HEK293T (cell line): Measurements from ENCODE around the gene FUT2.
A peak's percentile ranks its signal among the peaks of the same experiment; 100 is the strongest.
"Not testable (repeated sequence)": the region's sequence is repeated elsewhere in the genome, so short reads cannot be mapped to it uniquely, and the experiment has no call there.

ENCODE experiments used
- CTCF ChIA-PET: fragments of 350-600 bp; formaldehyde crosslinking; extraction: SDS; loops from one replicate; lab custom pipeline; 2021; ENCODE audit warnings: antibody characterized with exemption, inconsistent platforms; lab: Yijun Ruan, JAX
- POLR2A ChIA-PET: fragments of 350-600 bp; formaldehyde crosslinking; extraction: SDS; loops from one replicate; lab custom pipeline; 2020; ENCODE audit warnings: antibody characterized with exemption, inconsistent platforms; lab: Yijun Ruan, JAX
- DNase-seq: peaks from one replicate; pipeline ENCODE4 v3.0.0; 2012; ENCODE audit warnings: mixed read lengths; ENCODE audit errors: extremely low spot score
- ARNT ChIP-seq: fragments of 450-650 bp; IDR thresholded peaks from 2 replicates; pipeline ENCODE4 v1.6.1; 2017; ENCODE audit warnings: mild to moderate bottlenecking
- BHLHE40 ChIP-seq: fragments of 450-650 bp; IDR thresholded peaks from 2 replicates; pipeline ENCODE4 v1.6.1; 2016; ENCODE audit warnings: mild to moderate bottlenecking, moderate library complexity, borderline replicate concordance
- CTBP1 ChIP-seq: fragments of 450-650 bp; IDR thresholded peaks from 2 replicates; pipeline ENCODE4 v1.6.1; 2016; ENCODE audit warnings: borderline replicate concordance
- ELF4 ChIP-seq: fragments of 450-650 bp; IDR thresholded peaks from 2 replicates; pipeline ENCODE4 v1.6.1; 2017; ENCODE audit warnings: antibody characterized with exemption
- FOXA1 ChIP-seq: fragments of 450-650 bp; IDR thresholded peaks from 2 replicates; pipeline ENCODE4 v1.6.1; 2016; ENCODE audit warnings: mild to moderate bottlenecking
- FOXK2 ChIP-seq: fragments of 450-650 bp; IDR thresholded peaks from 2 replicates; pipeline ENCODE4 v1.6.1; 2016; ENCODE audit warnings: mild to moderate bottlenecking
- FOXM1 ChIP-seq: fragments of 450-650 bp; IDR thresholded peaks from 2 replicates; pipeline ENCODE4 v1.6.1; 2017; ENCODE audit warnings: mild to moderate bottlenecking, borderline replicate concordance
- HDGF ChIP-seq: fragments of 450-650 bp; IDR thresholded peaks from 2 replicates; pipeline ENCODE4 v1.6.1; 2017; ENCODE audit warnings: antibody characterized with exemption, borderline replicate concordance
- L3MBTL2 ChIP-seq: fragments of 450-650 bp; conservative IDR thresholded peaks from 2 replicates; pipeline ENCODE4 v1.6.1; 2016; ENCODE audit warnings: mild to moderate bottlenecking
- LEF1 ChIP-seq: fragments of 450-650 bp; IDR thresholded peaks from 2 replicates; pipeline ENCODE4 v1.6.1; 2017; ENCODE audit warnings: mild to moderate bottlenecking, borderline replicate concordance
- SP1 ChIP-seq: fragments of 450-650 bp; IDR thresholded peaks from 2 replicates; pipeline ENCODE4 v1.6.1; 2017
- SUZ12 ChIP-seq: fragments of 450-650 bp; IDR thresholded peaks from 2 replicates; pipeline ENCODE4 v1.6.1; 2016; ENCODE audit warnings: mild to moderate bottlenecking
- TARDBP ChIP-seq: fragments of 450-650 bp; IDR thresholded peaks from 2 replicates; pipeline ENCODE4 v1.6.1; 2016
- ZNF384 ChIP-seq: fragments of 450-650 bp; IDR thresholded peaks from 2 replicates; pipeline ENCODE4 v1.6.1; 2016
- TF ChIP-seq, protein P1 (sequence below): fragments of 450-650 bp; IDR thresholded peaks from 2 replicates; pipeline ENCODE4 v1.6.1; 2016

FUT2 gene

DNA sequence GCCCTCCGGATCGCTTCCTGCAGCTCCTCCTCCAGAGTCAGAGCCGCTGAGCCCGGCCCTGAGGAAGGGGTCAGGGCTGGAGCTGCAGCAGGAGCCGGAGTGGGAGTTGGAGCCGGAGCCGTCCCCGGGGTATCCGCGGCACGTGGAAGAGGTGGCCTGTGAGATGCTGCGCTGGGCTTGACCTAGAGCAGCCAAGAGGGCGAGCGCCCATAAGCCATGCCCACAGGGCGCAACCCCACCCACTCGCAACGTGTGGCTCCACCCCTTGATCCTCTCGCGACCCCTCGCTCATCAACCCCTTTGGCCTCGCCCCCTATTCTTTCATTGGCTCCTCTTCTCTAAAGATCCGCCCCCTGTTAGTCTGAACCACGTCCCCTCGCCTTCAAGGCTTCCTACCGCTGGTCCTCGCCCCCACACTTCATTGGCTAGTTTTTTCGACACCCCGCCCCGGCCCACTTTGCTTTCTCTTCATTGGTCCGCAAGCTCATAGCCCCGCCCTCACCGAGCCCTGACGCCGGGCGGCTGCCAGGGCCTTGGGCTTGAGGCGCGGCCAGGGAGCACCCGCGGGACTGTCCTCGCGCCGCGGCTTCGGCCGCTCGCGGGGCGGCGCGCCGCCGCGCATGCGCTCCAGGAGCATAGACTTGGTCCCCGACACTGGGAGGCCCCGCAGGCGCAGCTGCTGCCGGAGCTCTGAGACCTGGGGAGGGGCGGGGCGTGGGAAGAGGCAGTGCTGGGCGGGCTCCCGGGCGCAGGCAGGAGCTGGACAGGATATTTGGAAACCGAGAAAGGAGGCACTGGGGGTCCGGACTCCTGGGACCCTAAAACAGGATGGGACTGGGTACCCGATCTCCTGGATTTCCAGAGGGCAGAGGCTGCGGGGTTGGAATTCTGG, 18.3 kb downstream of the FUT2 start:
- TF ChIP-seq, protein P1, sequence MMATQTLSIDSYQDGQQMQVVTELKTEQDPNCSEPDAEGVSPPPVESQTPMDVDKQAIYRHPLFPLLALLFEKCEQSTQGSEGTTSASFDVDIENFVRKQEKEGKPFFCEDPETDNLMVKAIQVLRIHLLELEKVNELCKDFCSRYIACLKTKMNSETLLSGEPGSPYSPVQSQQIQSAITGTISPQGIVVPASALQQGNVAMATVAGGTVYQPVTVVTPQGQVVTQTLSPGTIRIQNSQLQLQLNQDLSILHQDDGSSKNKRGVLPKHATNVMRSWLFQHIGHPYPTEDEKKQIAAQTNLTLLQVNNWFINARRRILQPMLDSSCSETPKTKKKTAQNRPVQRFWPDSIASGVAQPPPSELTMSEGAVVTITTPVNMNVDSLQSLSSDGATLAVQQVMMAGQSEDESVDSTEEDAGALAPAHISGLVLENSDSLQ: no peak
- TF ChIP-seq L3MBTL2 (no peak), TARDBP (peak; percentile 92)
- DNase-seq: peak; percentile 98
- POLR2A ChIA-PET: interaction anchor here (0.8 to 1.6 kb wide), 7 partner anchors 16 to 95 kb away, joined by 3 to 7 read pairs (median 3); partner anchors contain the start of genes CA11, IZUMO1, RPL18 and SPHK2
- CTCF ChIA-PET: no interaction called here

- POLR2A ChIA-PET: interaction anchor here (0.7 to 1.7 kb wide), 6 partner anchors 10 to 96 kb away, joined by 3 to 9 read pairs (median 5); partner anchors contain the start of genes IZUMO1, RPL18 and SPHK2
- CTCF ChIA-PET: no interaction called here
- DNase-seq: no peak
- TF ChIP-seq TARDBP (no peak), FOXK2 (no peak), FOXM1 (no peak), LEF1 (no peak), ARNT (no peak), ZNF384 (no peak)
- TF ChIP-seq, protein P1: no peak
Observed at GRCh38 chr19:48714759-48715675, 19.2 kb downstream of the FUT2 start.

DNA sequence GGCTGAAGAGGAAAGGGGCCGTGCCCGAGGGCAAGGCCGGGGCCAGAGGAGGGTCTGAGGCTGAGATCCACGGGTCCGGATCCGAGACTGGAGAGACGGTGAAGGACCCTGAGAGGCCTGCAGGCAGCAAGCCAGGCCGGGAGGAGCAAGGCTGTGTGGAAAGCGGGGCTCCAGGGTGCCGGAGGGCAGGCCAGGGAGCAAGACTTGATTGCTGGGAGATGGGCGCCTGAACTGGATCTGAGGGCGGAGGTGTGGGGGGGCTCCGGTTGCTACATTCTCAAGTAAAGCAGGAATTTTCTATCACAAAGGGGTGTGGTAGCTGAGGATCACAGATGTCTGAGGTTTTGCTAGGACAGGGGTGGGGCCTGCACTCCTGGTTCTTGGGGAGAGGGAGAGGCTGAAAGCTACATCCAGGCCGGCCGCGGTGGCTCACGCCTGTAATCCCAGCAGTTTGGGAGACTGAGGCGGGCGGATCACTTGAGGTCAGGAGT, 20.0 kb downstream of the FUT2 start:
- ChIA-PET POLR2A (interaction anchor here (0.7 to 1.7 kb wide), 8 partner anchors 9 to 70 kb away, joined by 3 to 9 read pairs (median 6); partner anchors contain the start of genes CA11 and IZUMO1), CTCF (interaction anchor here (0.6 to 1.5 kb wide), 4 partner anchors 26 to 294 kb away, joined by 3 read pairs; partner anchors contain the start of gene CA11)
- no peak for DNase-seq
- TF ChIP-seq ELF4 (no peak), TARDBP (no peak), BHLHE40 (no peak), FOXA1 (no peak), SUZ12 (no peak), ZNF384 (no peak), FOXK2 (no peak), FOXM1 (no peak), CTBP1 (no peak), HDGF (no peak)

DNA sequence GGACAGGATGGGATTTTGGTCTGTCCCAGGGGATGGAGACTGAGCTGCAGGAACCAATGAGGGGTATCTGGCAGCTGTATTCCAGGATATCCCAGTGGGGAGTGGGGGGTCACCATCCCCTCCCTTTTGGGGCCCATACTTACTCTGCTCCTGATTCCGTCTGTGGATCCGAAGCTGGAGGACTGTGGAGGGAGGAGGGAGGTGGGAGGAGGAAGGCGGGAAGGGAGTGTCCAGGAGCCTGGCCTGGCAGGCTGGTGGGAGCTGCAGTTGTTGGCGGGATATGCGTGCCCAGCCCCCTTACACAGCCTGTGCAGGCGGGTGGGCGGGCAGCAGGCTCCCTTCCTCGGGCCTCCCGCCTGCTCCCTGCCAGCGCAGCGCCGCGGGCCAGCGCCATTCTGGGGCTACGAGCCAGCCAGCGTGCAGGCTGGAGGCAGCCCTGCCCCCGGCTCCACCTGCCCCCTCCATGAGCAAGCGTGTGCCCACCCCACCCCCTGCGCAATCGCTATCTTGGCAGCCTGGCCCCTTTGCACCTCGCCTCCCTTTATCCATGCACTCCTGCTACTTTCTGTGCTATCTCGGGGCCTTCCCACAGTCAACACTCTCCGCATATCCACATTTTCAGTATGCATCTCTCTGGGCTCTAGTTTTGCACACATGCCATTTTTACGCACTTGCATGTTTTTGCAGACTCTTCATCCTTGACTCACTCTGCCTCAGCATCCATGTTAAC, 21.0 kb downstream of the FUT2 start:
- DNase-seq: no peak
- POLR2A ChIA-PET: interaction anchor here (1.0 to 1.7 kb wide), 7 partner anchors 8 to 71 kb away, joined by 3 to 9 read pairs (median 6); partner anchors contain the start of genes CA11 and IZUMO1
- TF ChIP-seq LEF1: no peak
- TF ChIP-seq FOXA1: no peak
- TF ChIP-seq FOXK2: no peak
- no peak for TF ChIP-seq CTBP1
- no peak for TF ChIP-seq ARNT
- no peak for TF ChIP-seq SP1
- CTCF ChIA-PET: interaction anchor here (0.6 to 1.5 kb wide), 3 partner anchors 25 to 100 kb away, joined by 3 read pairs; partner anchors contain the start of gene CA11

- POLR2A ChIA-PET, CTCF ChIA-PET, DNase-seq: not testable (repeated sequence)
Observed at GRCh38 chr19:48718106-48718505, 22.3 kb downstream of the FUT2 start.

DNA sequence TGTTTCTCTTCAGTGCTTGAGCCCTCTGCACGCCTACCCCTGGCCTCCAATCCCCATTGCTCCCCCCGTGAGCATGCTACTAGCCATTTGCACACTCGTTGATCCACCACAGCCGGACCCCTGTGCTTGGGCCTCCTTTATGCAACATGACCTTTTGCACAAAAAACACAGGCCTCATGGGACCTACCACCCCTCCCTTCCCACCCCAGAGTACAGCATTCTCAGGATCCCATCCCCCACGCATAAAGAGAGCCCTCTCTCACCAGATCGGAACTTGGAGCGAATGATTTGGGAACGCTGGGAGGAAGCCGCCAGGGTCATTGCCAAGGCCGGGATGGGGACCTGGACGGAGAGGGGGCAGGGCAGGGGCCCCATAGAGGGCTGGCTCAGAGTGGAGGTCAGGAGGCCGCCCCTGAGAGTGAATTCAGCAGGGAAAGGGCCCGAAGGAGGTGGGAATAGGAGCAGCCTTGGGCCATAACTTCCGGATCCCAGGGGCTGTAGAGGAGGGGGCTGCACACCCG, 23.0 kb downstream of the FUT2 start:
- ChIA-PET POLR2A (interaction anchor here (2.7 kb wide), 1 partner anchor 19 kb away, joined by 17 read pairs; no protein-coding TSS in a partner anchor), CTCF (no interaction called here)
- DNase-seq: no peak
- TF ChIP-seq HDGF: no peak; the same call in 1 of the 2 replicates
- no peak for TF ChIP-seq FOXM1
- no peak for TF ChIP-seq FOXA1
- no peak for TF ChIP-seq ZNF384
